ENCODE results near the gene ADA.

Gene ADA

GRCh38 chr20:44688053-44688625, 36.6 kb upstream of the ADA start:
- Histone ChIP-seq H2AFZ (ENCODE audit: low read length) (no peak overlapping the region), H3K9ac (ENCODE audit: low read depth, low read length, poor library complexity, severe bottlenecking) (no peak overlapping the region)

DNA sequence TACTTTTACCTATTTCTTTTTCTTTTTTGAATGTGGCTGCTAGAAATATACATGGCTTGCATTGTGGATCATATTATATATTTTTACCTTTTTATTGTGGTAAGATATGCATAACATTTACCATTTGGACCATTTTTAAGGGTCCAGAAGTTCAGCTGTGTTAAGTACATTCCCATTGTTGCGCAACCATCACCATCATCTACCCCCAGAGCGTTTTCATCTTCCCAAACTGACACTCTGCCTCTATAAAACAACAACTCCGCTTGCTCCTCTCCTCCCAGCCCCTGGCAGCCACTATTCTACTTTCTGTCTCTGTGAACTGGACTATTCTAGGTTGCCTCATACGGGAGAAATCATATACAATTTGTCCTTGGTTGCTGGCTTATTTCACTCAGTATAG, 35.4 kb upstream of the ADA start:
- no peaks in the 10 kb centered on the region for H3K9me2 ChIP-seq (replicated peaks; ENCODE audit: low read depth, low read length)
- H3K36me3 ChIP-seq (ENCODE audit: insufficient read depth, low read length) = no peaks in the 10 kb centered on the region
- no peak for TF ChIP-seq EZH2phosphoT487 (IDR thresholded peaks at IDR 0.05; ENCODE audit: borderline replicate concordance)
- TF ChIP-seq, protein P1, sequence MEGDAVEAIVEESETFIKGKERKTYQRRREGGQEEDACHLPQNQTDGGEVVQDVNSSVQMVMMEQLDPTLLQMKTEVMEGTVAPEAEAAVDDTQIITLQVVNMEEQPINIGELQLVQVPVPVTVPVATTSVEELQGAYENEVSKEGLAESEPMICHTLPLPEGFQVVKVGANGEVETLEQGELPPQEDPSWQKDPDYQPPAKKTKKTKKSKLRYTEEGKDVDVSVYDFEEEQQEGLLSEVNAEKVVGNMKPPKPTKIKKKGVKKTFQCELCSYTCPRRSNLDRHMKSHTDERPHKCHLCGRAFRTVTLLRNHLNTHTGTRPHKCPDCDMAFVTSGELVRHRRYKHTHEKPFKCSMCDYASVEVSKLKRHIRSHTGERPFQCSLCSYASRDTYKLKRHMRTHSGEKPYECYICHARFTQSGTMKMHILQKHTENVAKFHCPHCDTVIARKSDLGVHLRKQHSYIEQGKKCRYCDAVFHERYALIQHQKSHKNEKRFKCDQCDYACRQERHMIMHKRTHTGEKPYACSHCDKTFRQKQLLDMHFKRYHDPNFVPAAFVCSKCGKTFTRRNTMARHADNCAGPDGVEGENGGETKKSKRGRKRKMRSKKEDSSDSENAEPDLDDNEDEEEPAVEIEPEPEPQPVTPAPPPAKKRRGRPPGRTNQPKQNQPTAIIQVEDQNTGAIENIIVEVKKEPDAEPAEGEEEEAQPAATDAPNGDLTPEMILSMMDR (conservative IDR thresholded peaks at IDR 0.05; ENCODE audit: low read length) = no peak
- H3K9me3 ChIP-seq (ENCODE audit: insufficient read depth, low read depth, low read length) = no peaks in the 10 kb centered on the region
- no peak overlapping the region for H2AFZ ChIP-seq (ENCODE audit: low read length)
- H3K27me3 ChIP-seq (ENCODE audit: insufficient read depth, low read length, poor library complexity, severe bottlenecking) = no peaks in the 10 kb centered on the region
- no peak overlapping the region for H3K4me2 ChIP-seq (ENCODE audit: low read depth, low read length, poor library complexity, severe bottlenecking)
- H3K4me1 ChIP-seq (ENCODE audit: insufficient read depth, low read length, poor library complexity, severe bottlenecking) = no peaks in the 10 kb centered on the region
- H3K9ac ChIP-seq (ENCODE audit: low read depth, low read length, poor library complexity, severe bottlenecking) = no peak overlapping the region
- no peak overlapping the region for H3K4me3 ChIP-seq (ENCODE audit: low read length, poor library complexity, severe bottlenecking)
- H3K79me2 ChIP-seq (ENCODE audit: insufficient read depth, low read length) = no peaks in the 10 kb centered on the region
- H4K20me1 ChIP-seq (ENCODE audit: insufficient read depth, low read length, poor library complexity, severe bottlenecking) = no peaks in the 10 kb centered on the region
- H3F3A ChIP-seq (ENCODE audit: low read depth) = no peaks in the 10 kb centered on the region

More at GRCh38 chr20:44688053-44688625, 36.6 kb upstream of the ADA start:
- H3K79me2 ChIP-seq (ENCODE audit: insufficient read depth, low read length) = no peaks in the 10 kb centered on the region
- H3K4me3 ChIP-seq (ENCODE audit: low read length, poor library complexity, severe bottlenecking) = no peak overlapping the region
- H3K4me1 ChIP-seq (ENCODE audit: insufficient read depth, low read length, poor library complexity, severe bottlenecking) = no peaks in the 10 kb centered on the region
- no peak for TF ChIP-seq EZH2phosphoT487 (IDR thresholded peaks at IDR 0.05; ENCODE audit: borderline replicate concordance)
- TF ChIP-seq, protein P1 (conservative IDR thresholded peaks at IDR 0.05; ENCODE audit: low read length) = no peak
- H3K9me2 ChIP-seq (replicated peaks; ENCODE audit: low read depth, low read length) = no peaks in the 10 kb centered on the region
- H3K4me2 ChIP-seq (ENCODE audit: low read depth, low read length, poor library complexity, severe bottlenecking) = no peak overlapping the region
- no peaks in the 10 kb centered on the region for H3K36me3 ChIP-seq (ENCODE audit: insufficient read depth, low read length)
- H4K20me1 ChIP-seq (ENCODE audit: insufficient read depth, low read length, poor library complexity, severe bottlenecking) = no peaks in the 10 kb centered on the region
- H3F3A ChIP-seq (ENCODE audit: low read depth) = no peaks in the 10 kb centered on the region
- no peaks in the 10 kb centered on the region for H3K27me3 ChIP-seq (ENCODE audit: insufficient read depth, low read length, poor library complexity, severe bottlenecking)
- H3K9me3 ChIP-seq (ENCODE audit: insufficient read depth, low read depth, low read length) = no peaks in the 10 kb centered on the region

DNA sequence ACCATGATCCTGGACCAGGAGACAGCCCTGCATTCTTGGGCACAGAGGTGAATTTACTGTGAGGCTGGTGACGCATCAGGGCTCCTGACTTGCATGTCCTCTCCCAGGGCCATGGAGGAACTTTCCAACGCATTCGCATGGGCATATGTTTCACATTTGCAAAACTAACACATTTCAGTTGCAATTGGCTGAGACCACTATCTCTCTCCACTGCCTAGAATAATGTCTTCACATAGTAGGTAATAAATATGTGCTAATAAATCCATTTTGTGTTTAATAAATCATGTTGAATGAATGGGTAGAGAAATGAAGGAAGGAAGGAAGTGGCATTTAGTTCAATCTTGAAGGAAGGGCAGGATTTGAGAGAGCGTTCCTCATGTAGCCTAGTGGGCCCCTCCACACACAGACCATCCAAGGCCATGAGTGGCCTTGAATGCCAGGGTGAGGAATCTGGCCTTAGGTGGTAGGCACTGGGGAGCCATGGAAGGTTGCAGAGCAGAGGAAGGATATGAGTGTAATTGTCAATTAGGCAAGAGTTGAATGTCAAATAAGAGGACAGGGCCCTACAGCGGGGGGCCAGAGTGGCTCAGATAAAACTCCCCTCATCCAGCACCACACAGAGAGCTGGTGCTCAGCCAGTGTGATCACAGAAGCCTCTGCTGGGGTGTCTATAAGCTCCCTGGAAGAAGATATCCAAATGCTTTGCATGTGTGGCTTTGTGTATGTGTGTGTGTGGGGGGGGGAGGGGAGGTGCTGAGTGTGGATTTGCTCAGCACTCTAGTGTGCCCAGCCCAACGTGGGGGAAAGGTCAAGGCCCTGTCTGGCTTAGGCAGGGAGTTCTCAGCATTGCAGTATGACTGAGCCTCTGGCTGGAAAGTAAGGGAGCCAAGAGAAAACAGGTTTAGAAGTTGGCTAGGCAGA, 32.8 kb upstream of the ADA start:
- H3K4me1 ChIP-seq (ENCODE audit: insufficient read depth, low read length, poor library complexity, severe bottlenecking) = no peaks in the 10 kb centered on the region
- no peaks in the 10 kb centered on the region for H4K20me1 ChIP-seq (ENCODE audit: insufficient read depth, low read length, poor library complexity, severe bottlenecking)
- no peak overlapping the region for H3K4me3 ChIP-seq (ENCODE audit: low read length, poor library complexity, severe bottlenecking)
- no peaks in the 10 kb centered on the region for H3K9me2 ChIP-seq (replicated peaks; ENCODE audit: low read depth, low read length)
- peak overlapping the region; percentile 73 for H2AFZ ChIP-seq (ENCODE audit: low read length)
- H3F3A ChIP-seq (ENCODE audit: low read depth) = no peaks in the 10 kb centered on the region
- no peaks in the 10 kb centered on the region for H3K9me3 ChIP-seq (ENCODE audit: insufficient read depth, low read depth, low read length)
- H3K27me3 ChIP-seq (ENCODE audit: insufficient read depth, low read length, poor library complexity, severe bottlenecking) = no peaks in the 10 kb centered on the region
- H3K79me2 ChIP-seq (ENCODE audit: insufficient read depth, low read length) = no peaks in the 10 kb centered on the region
- peak overlapping the region; percentile 28 for H3K4me2 ChIP-seq (ENCODE audit: low read depth, low read length, poor library complexity, severe bottlenecking)
- H3K9ac ChIP-seq (ENCODE audit: low read depth, low read length, poor library complexity, severe bottlenecking) = no peak overlapping the region
- no peak for TF ChIP-seq EZH2phosphoT487 (IDR thresholded peaks at IDR 0.05; ENCODE audit: borderline replicate concordance)
- TF ChIP-seq, protein P1 (conservative IDR thresholded peaks at IDR 0.05; ENCODE audit: low read length) = no peak
- no peaks in the 10 kb centered on the region for H3K36me3 ChIP-seq (ENCODE audit: insufficient read depth, low read length)
